Endothelial cell (in vitro differentiated cells): ENCODE results near the gene FBXL17. TPM values are rescaled to one million over a fixed set of nuclear protein-coding genes. Genes with fewer than 3 reads are reported as not detected.

Source experiments
- DNase-seq: peaks from one replicate; pipeline ENCODE4 v3.0.0; 2021; ENCODE audit warnings: low spot score
- H3K27ac Mint-ChIP-seq: one replicate; pipeline ENCODE4 v1.8.0; 2021; ENCODE audit warnings: mixed read lengths, inconsistent platforms; ENCODE audit not compliant: unreplicated experiment
- H3K27me3 Mint-ChIP-seq: one replicate; pipeline ENCODE4 v1.8.0; 2021; ENCODE audit warnings: mild to moderate bottlenecking, moderate library complexity, mixed read lengths, inconsistent platforms; ENCODE audit not compliant: unreplicated experiment
- H3K36me3 Mint-ChIP-seq: one replicate; pipeline ENCODE4 v1.8.0; 2021; ENCODE audit warnings: mild to moderate bottlenecking, low read depth, mixed read lengths, inconsistent platforms; ENCODE audit not compliant: unreplicated experiment
- H3K4me1 Mint-ChIP-seq: one replicate; pipeline ENCODE4 v1.8.0; 2021; ENCODE audit warnings: mild to moderate bottlenecking, mixed read lengths, inconsistent platforms; ENCODE audit not compliant: unreplicated experiment
- H3K4me3 Mint-ChIP-seq: one replicate; pipeline ENCODE4 v1.8.0; 2021; ENCODE audit warnings: mild to moderate bottlenecking, mixed read lengths, inconsistent platforms; ENCODE audit not compliant: unreplicated experiment
- H3K9me3 Mint-ChIP-seq: one replicate; pipeline ENCODE4 v1.8.0; 2021; ENCODE audit warnings: mixed read lengths, inconsistent platforms; ENCODE audit not compliant: unreplicated experiment
- total RNA-seq: library from RNA; stranded (reverse); fragmentation: NEBNext Ultra II Directional; extraction: Animal tissue kit (Norgen Biotek cat#: 25700); gene quantifications from one replicate; pipeline ENCODE4 v1.2.1, GENCODE V29; 2021; ENCODE audit not compliant: unreplicated experiment
- TF ChIP-seq, protein P1 (sequence below): fragments of 200-600 bp; sonication (generic); IDR thresholded peaks from one replicate; pipeline ENCODE4 v1.5.0; 2021; ENCODE audit warnings: antibody characterized with exemption; ENCODE audit not compliant: unreplicated experiment

FBXL17 gene
- total RNA-seq, 1 donor from 2014 or later: 14.9 TPM

DNA sequence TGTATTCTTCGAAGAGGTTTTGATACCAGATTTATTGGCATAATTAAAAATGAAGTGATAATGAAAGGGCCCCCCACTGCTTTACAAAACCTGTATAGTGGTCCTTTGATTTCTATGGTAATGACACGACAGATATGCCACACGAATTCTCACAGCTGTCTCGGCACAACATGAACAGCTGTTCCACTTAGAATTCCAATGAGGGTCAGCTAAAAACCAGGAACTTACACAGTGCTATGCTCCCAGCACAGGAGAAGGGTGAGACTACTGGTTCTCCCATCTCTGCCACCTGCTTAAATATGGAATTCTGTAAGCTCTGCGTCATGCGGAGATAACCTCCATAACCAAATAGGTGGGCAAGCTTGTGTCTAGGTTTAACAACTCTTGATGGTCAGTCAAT lies 528.2 kb downstream of the FBXL17 start:
- DNase-seq: no peak
- Mint-ChIP-seq H3K9me3 (no peaks in the 10 kb centered on the region), H3K27me3 (no peaks in the 10 kb centered on the region), H3K4me1 (no peaks in the 10 kb centered on the region), H3K27ac (no peak overlapping the region), H3K36me3 (no peaks in the 10 kb centered on the region), H3K4me3 (no peak overlapping the region)
- TF ChIP-seq, protein P1, sequence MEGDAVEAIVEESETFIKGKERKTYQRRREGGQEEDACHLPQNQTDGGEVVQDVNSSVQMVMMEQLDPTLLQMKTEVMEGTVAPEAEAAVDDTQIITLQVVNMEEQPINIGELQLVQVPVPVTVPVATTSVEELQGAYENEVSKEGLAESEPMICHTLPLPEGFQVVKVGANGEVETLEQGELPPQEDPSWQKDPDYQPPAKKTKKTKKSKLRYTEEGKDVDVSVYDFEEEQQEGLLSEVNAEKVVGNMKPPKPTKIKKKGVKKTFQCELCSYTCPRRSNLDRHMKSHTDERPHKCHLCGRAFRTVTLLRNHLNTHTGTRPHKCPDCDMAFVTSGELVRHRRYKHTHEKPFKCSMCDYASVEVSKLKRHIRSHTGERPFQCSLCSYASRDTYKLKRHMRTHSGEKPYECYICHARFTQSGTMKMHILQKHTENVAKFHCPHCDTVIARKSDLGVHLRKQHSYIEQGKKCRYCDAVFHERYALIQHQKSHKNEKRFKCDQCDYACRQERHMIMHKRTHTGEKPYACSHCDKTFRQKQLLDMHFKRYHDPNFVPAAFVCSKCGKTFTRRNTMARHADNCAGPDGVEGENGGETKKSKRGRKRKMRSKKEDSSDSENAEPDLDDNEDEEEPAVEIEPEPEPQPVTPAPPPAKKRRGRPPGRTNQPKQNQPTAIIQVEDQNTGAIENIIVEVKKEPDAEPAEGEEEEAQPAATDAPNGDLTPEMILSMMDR: no peak

DNA sequence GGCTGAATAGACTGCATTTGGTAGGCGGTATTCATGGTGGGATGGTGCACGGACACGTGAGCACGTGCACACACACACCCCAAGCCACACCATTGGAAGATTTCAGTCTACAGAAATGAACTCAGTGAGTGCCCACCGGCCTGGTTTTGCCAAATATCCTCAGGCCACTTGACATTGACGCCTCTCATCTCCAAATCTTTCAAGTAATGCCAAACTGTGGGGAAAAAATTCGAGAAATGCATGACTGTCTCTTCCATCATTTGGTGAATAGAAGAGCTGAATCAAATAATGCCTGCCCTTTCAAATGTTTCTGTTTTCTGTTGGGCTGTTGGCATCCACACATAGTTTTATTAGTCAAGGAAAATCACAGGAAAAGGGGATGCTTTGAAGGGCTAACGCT lies 528.9 kb downstream of the FBXL17 start:
- Mint-ChIP-seq H3K9me3 (no peaks in the 10 kb centered on the region), H3K36me3 (no peaks in the 10 kb centered on the region), H3K27me3 (no peaks in the 10 kb centered on the region), H3K4me3 (no peak overlapping the region), H3K4me1 (no peaks in the 10 kb centered on the region), H3K27ac (no peak overlapping the region)
- DNase-seq: no peak
- TF ChIP-seq, protein P1: no peak

DNA sequence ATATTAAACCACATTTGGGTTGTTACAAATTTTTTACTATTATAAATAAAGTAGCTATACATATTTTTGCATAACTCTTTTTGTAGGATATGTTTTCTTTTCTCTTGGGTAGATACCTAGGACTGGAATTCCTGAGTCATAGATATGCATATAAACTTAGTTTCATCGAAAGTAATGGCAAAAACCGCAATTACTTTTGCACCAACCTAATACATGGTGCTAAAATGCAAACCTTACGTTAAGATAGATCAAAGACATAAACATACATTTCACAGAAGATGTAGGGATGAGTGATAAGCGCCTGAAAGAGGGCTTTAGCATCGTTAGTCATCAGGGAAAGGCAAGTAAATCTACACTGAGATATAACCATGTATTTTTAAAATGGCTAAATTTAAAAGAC lies 532.8 kb downstream of the FBXL17 start:
- Mint-ChIP-seq H3K27ac (no peak overlapping the region), H3K4me3 (no peak overlapping the region), H3K9me3 (no peaks in the 10 kb centered on the region), H3K4me1 (no peaks in the 10 kb centered on the region), H3K36me3 (no peaks in the 10 kb centered on the region), H3K27me3 (no peaks in the 10 kb centered on the region)
- TF ChIP-seq, protein P1: no peak
- DNase-seq: no peak

DNA sequence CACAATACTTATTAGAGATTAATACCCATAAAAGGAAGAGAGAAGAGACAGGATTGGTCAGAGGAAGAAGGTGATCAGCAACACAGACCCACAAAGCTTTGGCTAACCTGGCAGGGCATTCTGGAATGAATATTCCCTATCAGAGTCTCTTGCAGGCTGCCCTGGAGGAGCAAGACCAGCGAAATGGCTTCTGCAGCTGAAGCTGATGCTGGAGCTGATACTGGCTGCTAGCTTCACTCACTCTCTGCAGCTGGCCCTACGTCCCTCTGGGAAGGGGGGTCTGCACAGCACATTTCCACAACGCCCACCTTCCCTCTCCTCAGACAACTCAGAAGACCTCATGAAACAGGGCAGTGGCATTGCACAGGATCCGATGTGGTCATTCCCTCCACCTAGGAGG lies 541.3 kb downstream of the FBXL17 start:
- DNase-seq: no peak
- no peaks in the 10 kb centered on the region for H3K36me3 Mint-ChIP-seq
- peaks cover 1% of the 10 kb centered on the region for H3K27me3 Mint-ChIP-seq
- H3K4me3 Mint-ChIP-seq: no peak overlapping the region
- no peaks in the 10 kb centered on the region for H3K9me3 Mint-ChIP-seq
- no peak overlapping the region for H3K27ac Mint-ChIP-seq
- TF ChIP-seq, protein P1: no peak
- H3K4me1 Mint-ChIP-seq: peaks cover 2% of the 10 kb centered on the region

DNA sequence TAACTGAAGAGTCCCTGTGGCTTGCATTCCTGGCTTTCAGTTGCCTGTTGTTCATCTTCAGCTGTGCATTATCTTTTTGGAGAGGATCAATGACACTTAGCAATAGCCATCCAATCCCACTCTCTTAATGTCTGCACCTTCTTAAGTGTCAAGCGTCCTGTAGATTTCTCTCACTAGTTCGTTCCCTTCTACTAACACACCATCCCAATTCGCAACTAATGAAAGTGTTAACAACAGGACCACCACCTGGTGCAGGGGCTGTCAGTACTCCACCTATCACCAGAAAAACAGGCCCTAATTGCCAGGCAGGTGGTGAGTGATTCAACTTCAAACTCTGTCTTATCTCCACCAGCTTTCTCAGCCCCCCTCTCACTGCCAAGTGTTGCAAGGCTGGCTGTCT lies 541.7 kb downstream of the FBXL17 start:
- no peak for DNase-seq
- H3K4me3 Mint-ChIP-seq: no peak overlapping the region
- no peaks in the 10 kb centered on the region for H3K36me3 Mint-ChIP-seq
- peaks cover 1% of the 10 kb centered on the region for H3K27me3 Mint-ChIP-seq
- TF ChIP-seq, protein P1: no peak
- no peak overlapping the region for H3K27ac Mint-ChIP-seq
- no peaks in the 10 kb centered on the region for H3K9me3 Mint-ChIP-seq
- peaks cover 2% of the 10 kb centered on the region for H3K4me1 Mint-ChIP-seq
